Colonic mucosa (tissue), 4 donors: ENCODE results near the gene NR2F2. TPM values are rescaled to one million over a fixed set of nuclear protein-coding genes. Genes with fewer than 3 reads are reported as not detected.

Experiments
- DNase-seq: peaks from one replicate; pipeline ENCODE4 v3.0.0-alpha.2; 2020
- H3K27ac ChIP-seq: fragments of 200-600 bp; one replicate; pipeline ENCODE4 v1.8.0; 2021
- H3K27me3 ChIP-seq: fragments of 200-600 bp; one replicate; pipeline ENCODE4 v1.8.0; 2021
- H3K36me3 ChIP-seq: fragments of 200-600 bp; one replicate; pipeline ENCODE4 v1.8.0; 2021
- H3K4me1 ChIP-seq: fragments of 200-600 bp; one replicate; pipeline ENCODE4 v1.8.0; 2021; ENCODE audit warnings: mild to moderate bottlenecking
- H3K4me3 ChIP-seq: fragments of 200-600 bp; one replicate; pipeline ENCODE4 v1.8.0; 2021
- H3K9ac ChIP-seq, 2 donors: one replicate each; pipeline ENCODE4 v1.7.0; 2013; ENCODE audit warnings: control low read depth in 2 of 2, low read depth in 2 of 2, low read length in 2 of 2
- H3K9me3 ChIP-seq: fragments of 200-600 bp; one replicate; pipeline ENCODE4 v1.8.0; 2021
- CTCF ChIP-seq: fragments of 200-600 bp; IDR thresholded peaks from one replicate; pipeline ENCODE4 v1.8.0; 2022; ENCODE audit warnings: antibody characterized with exemption, mild to moderate bottlenecking
- intact Hi-C: fragments of 100-400 bp; cut with DNase I; formaldehyde crosslinking; loops from one replicate; pipeline ENCODE4 v1.14.1; 2022
- total RNA-seq, 2 donors: library from RNA; stranded (reverse); fragmentation: NEBNext Ultra II Directional in 1 of 2; extraction: Animal tissue kit (Norgen Biotek cat#: 25700) in 1 of 2; gene quantifications; one replicate each; pipeline ENCODE4 v1.2.1, GENCODE V29; 2021
- donor health status: healthy.
- donor health status: DM: no; HTN: no; CAD: no.
- donor health status: DM: no; HTN: no; CAD: no.

Gene NR2F2
- total RNA-seq, 2 donors from 2014 or later = 25.7 to 35.0 TPM

GRCh38 chr15:96381463-96381862 lies 51.0 kb downstream of the NR2F2 start:
- Histone ChIP-seq H3K4me1 (no peaks in the 10 kb centered on the region), H3K27ac (no peak overlapping the region), H3K4me3 (no peak overlapping the region), H3K36me3 (no peaks in the 10 kb centered on the region), H3K9me3 (no peaks in the 10 kb centered on the region), H3K9ac (no peak overlapping the region), H3K27me3 (no peaks in the 10 kb centered on the region)
- intact Hi-C loops = no loop called here
- no peak for TF ChIP-seq CTCF
- no peak for DNase-seq

- DNase-seq = no peak
- no peaks in the 10 kb centered on the region for H3K36me3 ChIP-seq
- H3K9me3 ChIP-seq = no peaks in the 10 kb centered on the region
- H3K9ac ChIP-seq = no peak overlapping the region
- H3K4me1 ChIP-seq = no peaks in the 10 kb centered on the region
- intact Hi-C loops = no loop called here
- no peak for TF ChIP-seq CTCF
- no peak overlapping the region for H3K4me3 ChIP-seq
- no peak overlapping the region for H3K27ac ChIP-seq
- H3K27me3 ChIP-seq = no peaks in the 10 kb centered on the region
Observed at GRCh38 chr15:96385195-96385594, 54.7 kb downstream of the NR2F2 start.

GRCh38 chr15:96388673-96389072 lies 58.2 kb downstream of the NR2F2 start:
- intact Hi-C loops = no loop called here
- no peak for DNase-seq
- Histone ChIP-seq H3K36me3 (no peaks in the 10 kb centered on the region), H3K9ac (no peak overlapping the region), H3K27ac (no peak overlapping the region), H3K9me3 (no peaks in the 10 kb centered on the region), H3K4me3 (no peak overlapping the region), H3K27me3 (no peaks in the 10 kb centered on the region), H3K4me1 (no peaks in the 10 kb centered on the region)
- TF ChIP-seq CTCF = no peak
